ENCODE results near the gene TMEM255B. TPM values are rescaled to one million over a fixed set of nuclear protein-coding genes. Genes with fewer than 3 reads are reported as not detected.
"Not testable (repeated sequence)": the region's sequence is repeated elsewhere in the genome, so short reads cannot be mapped to it uniquely, and the experiment has no call there.

The TMEM255B gene
- total RNA-seq, 1 experiment from 2014 or later: 7.0 TPM

DNA sequence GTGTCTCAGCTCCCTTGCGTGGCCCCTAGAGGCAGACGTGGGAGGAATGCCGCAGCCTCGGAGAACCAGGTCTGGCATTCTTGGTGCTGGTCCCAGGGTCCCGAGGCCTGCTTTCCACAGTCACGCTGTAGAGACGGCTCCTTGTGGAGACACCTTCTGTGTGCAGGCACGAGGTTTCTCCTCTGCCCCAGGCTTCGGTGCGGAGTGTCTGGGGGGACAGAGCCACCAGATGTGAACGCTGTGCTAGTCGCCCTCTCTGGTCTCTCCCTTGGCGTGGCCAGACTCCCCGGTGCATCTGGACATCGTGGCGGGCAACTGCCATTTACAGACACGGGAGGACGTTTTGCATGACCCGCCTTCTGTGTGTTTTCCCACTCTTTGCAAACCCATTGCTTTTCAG is 7.5 kb upstream of the TMEM255B start:
- CTCF ChIA-PET: no interaction called here
- POLR2A ChIA-PET: no interaction called here

DNA sequence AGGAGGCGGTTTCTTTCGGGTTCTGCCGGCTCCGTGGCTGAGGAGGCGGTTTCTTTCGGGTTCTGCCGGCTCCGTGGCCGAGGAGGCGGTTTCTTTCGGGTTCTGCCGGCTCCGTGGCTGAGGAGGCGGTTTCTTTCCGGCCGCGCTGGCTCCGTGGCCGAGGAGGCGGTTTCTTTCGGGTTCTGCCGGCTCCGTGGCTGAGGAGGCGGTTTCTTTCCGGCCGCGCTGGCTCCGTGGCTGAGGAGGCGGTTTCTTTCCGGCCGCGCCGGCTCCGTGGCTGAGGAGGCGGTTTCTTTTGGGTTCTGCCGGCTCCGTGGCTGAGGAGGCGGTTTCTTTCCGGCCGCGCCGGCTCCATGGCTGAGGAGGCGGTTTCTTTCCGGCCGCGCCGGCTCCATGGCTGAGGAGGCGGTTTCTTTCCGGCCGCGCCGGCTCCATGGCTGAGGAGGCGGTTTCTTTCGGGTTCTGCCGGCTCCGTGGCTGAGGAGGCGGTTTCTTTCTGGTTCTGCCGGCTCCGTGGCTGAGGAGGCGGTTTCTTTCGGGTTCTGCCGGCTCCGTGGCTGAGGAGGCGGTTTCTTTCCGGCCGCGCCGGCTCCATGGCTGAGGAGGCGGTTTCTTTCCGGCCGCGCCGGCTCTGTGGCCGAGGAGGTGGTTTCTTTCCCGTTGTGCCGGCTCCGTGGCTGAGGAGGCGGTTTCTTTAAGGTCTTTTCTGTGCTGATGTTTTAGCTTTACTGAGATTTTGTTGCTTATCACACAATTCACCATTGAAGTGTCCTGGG is 6.6 kb upstream of the TMEM255B start:
- intact Hi-C loops (cut with micrococcal nuclease); CTCF ChIA-PET; H3K27me3 Mint-ChIP-seq (ENCODE audit: insufficient read depth, unreplicated experiment); H3K4me1 Mint-ChIP-seq (ENCODE audit: insufficient read depth, unreplicated experiment); H3K4me3 Mint-ChIP-seq (ENCODE audit: unreplicated experiment); POLR2A ChIA-PET; BruUV-seq (replicated peaks); DNase-seq (ENCODE audit: unreplicated experiment); H3K27ac Mint-ChIP-seq (ENCODE audit: low read depth, unreplicated experiment); H3K36me3 Mint-ChIP-seq (ENCODE audit: insufficient read depth, unreplicated experiment); H3K9me3 Mint-ChIP-seq (ENCODE audit: unreplicated experiment): not testable (repeated sequence)

More for the DNA sequence above, 7.5 kb upstream of the TMEM255B start:
- BruUV-seq (replicated peaks): no TSS peak
- no peak for DNase-seq (ENCODE audit: unreplicated experiment)
- no peak overlapping the region for H3K27ac Mint-ChIP-seq (ENCODE audit: low read depth, unreplicated experiment)
- peaks cover 7% of the 10 kb centered on the region for H3K9me3 Mint-ChIP-seq (ENCODE audit: unreplicated experiment)
- H3K4me1 Mint-ChIP-seq (ENCODE audit: insufficient read depth, unreplicated experiment): peaks cover 1% of the 10 kb centered on the region
- intact Hi-C loops (cut with micrococcal nuclease): no loop called here
- TF ChIP-seq, protein P1, sequence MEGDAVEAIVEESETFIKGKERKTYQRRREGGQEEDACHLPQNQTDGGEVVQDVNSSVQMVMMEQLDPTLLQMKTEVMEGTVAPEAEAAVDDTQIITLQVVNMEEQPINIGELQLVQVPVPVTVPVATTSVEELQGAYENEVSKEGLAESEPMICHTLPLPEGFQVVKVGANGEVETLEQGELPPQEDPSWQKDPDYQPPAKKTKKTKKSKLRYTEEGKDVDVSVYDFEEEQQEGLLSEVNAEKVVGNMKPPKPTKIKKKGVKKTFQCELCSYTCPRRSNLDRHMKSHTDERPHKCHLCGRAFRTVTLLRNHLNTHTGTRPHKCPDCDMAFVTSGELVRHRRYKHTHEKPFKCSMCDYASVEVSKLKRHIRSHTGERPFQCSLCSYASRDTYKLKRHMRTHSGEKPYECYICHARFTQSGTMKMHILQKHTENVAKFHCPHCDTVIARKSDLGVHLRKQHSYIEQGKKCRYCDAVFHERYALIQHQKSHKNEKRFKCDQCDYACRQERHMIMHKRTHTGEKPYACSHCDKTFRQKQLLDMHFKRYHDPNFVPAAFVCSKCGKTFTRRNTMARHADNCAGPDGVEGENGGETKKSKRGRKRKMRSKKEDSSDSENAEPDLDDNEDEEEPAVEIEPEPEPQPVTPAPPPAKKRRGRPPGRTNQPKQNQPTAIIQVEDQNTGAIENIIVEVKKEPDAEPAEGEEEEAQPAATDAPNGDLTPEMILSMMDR (IDR thresholded peaks at IDR 0.05; ENCODE audit: unreplicated experiment): no peak
- H3K27me3 Mint-ChIP-seq (ENCODE audit: insufficient read depth, unreplicated experiment): no peaks in the 10 kb centered on the region
- H3K36me3 Mint-ChIP-seq (ENCODE audit: insufficient read depth, unreplicated experiment): no peaks in the 10 kb centered on the region
- no peak overlapping the region for H3K4me3 Mint-ChIP-seq (ENCODE audit: unreplicated experiment)

DNA sequence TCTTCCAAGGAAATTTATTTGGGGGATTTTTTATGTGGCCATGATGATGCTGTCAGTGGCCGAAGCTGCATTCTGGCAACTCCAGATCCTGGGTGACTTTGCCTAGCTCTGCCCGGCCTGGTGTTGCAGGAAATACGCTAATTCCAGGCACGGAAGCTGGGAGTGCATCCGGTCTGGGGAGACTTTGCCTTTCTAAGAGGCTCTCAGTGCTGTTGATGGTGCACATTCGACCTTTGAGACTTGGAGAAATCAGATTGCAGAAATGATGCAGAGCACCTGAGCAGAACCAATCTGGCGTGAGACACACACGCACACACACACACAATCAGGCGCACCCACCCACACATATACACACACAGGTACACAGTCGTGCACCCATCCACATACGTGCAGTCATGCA is 5.9 kb upstream of the TMEM255B start:
- Mint-ChIP-seq H3K4me1 (ENCODE audit: insufficient read depth, unreplicated experiment) (peaks cover 9% of the 10 kb centered on the region), H3K36me3 (ENCODE audit: insufficient read depth, unreplicated experiment) (no peaks in the 10 kb centered on the region), H3K27me3 (ENCODE audit: insufficient read depth, unreplicated experiment) (no peaks in the 10 kb centered on the region), H3K9me3 (ENCODE audit: unreplicated experiment) (peaks cover 7% of the 10 kb centered on the region), H3K27ac (ENCODE audit: low read depth, unreplicated experiment) (no peak overlapping the region), H3K4me3 (ENCODE audit: unreplicated experiment) (no peak overlapping the region)
- intact Hi-C loops (cut with micrococcal nuclease): no loop called here
- BruUV-seq (replicated peaks): no TSS peak
- POLR2A ChIA-PET: no interaction called here
- TF ChIP-seq, protein P1 (IDR thresholded peaks at IDR 0.05; ENCODE audit: unreplicated experiment): no peak
- CTCF ChIA-PET: no interaction called here
- no peak for DNase-seq (ENCODE audit: unreplicated experiment)

DNA sequence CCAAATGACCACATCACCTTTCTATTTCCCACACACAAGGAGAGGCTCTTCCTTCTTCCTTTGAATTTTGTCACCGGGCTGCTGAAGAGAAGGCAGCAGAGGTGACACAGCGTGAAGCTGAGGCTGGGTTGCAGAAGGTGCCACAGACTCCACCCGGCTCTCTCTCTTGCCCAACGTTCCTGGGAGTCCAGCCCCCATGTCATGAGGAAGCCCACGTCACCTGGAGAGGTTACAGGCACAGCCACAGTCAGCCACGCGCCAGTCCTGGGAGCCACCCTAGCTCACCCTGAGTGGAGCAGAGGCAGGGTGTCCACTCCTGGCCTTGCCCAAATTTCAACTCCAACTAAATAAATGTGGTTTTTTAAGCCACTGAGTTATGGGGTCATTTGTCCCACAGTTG is 4.8 kb upstream of the TMEM255B start:
- Mint-ChIP-seq H3K27ac (ENCODE audit: low read depth, unreplicated experiment) (no peak overlapping the region), H3K9me3 (ENCODE audit: unreplicated experiment) (peaks cover 7% of the 10 kb centered on the region), H3K27me3 (ENCODE audit: insufficient read depth, unreplicated experiment) (no peaks in the 10 kb centered on the region), H3K36me3 (ENCODE audit: insufficient read depth, unreplicated experiment) (no peaks in the 10 kb centered on the region), H3K4me3 (ENCODE audit: unreplicated experiment) (no peak overlapping the region), H3K4me1 (ENCODE audit: insufficient read depth, unreplicated experiment) (peaks cover 9% of the 10 kb centered on the region)
- DNase-seq (ENCODE audit: unreplicated experiment): no peak
- ChIA-PET POLR2A (no interaction called here), CTCF (no interaction called here)
- BruUV-seq (replicated peaks): no TSS peak
- TF ChIP-seq, protein P1 (IDR thresholded peaks at IDR 0.05; ENCODE audit: unreplicated experiment): no peak
- intact Hi-C loops (cut with micrococcal nuclease): no loop called here

DNA sequence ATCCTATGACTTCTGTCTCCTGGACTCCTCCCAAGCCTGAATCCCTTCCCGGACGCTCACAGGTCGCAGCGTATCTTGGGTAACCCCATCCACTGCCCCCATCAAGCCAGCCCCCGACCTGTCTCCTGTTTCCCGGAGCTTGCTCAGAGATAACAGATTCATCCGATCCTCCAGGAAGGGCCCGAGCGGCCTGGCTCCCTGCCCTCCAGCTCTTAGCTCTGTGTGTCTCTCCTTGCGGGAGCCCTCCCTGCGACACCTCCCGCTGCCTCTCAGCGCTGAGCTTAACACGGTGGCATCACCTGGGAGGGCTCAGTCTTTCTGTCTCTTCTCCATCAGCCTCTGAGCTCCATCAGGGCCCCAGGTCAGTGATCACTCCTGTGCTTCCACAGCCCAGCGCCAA is 4.3 kb upstream of the TMEM255B start:
- no peak overlapping the region for H3K4me3 Mint-ChIP-seq (ENCODE audit: unreplicated experiment)
- no peak for DNase-seq (ENCODE audit: unreplicated experiment)
- H3K27me3 Mint-ChIP-seq (ENCODE audit: insufficient read depth, unreplicated experiment): no peaks in the 10 kb centered on the region
- no peaks in the 10 kb centered on the region for H3K36me3 Mint-ChIP-seq (ENCODE audit: insufficient read depth, unreplicated experiment)
- TF ChIP-seq, protein P1 (IDR thresholded peaks at IDR 0.05; ENCODE audit: unreplicated experiment): no peak
- H3K4me1 Mint-ChIP-seq (ENCODE audit: insufficient read depth, unreplicated experiment): peaks cover 9% of the 10 kb centered on the region
- H3K9me3 Mint-ChIP-seq (ENCODE audit: unreplicated experiment): peaks cover 7% of the 10 kb centered on the region
- POLR2A ChIA-PET: no interaction called here
- intact Hi-C loops (cut with micrococcal nuclease): no loop called here
- H3K27ac Mint-ChIP-seq (ENCODE audit: low read depth, unreplicated experiment): no peak overlapping the region
- CTCF ChIA-PET: no interaction called here
- BruUV-seq (replicated peaks): no TSS peak

Measured in MCF 10A (cell line).